Activated CD4-positive, CD25-positive, alpha-beta regulatory T cell treated with anti-CD3 and anti-CD28 coated beads, Interleukin-2, amount 50 U/mL, for 72 hours (primary cell): ENCODE results near the gene PRR14L.

Experiments used
- DNase-seq: peaks from one replicate; pipeline ENCODE4 v3.0.0; 2021

Gene PRR14L

GRCh38 chr22:31637891-31638618 lies 111.9 kb downstream of the PRR14L start:
- DNase-seq: no peak

GRCh38 chr22:31637447-31637890 lies 112.5 kb downstream of the PRR14L start:
- no peak for DNase-seq

- DNase-seq: no peak
Observed at GRCh38 chr22:31635638-31636306, 114.2 kb downstream of the PRR14L start.

GRCh38 chr22:31631436-31631835 lies 118.5 kb downstream of the PRR14L start:
- DNase-seq: no peak
